Activated naive CD4-positive, alpha-beta T cell treated with anti-CD3 and anti-CD28 coated beads for 36 hours (primary cell): ENCODE measurements around the gene CDCA7. TPM values are rescaled to one million over a fixed set of nuclear protein-coding genes. Genes with fewer than 3 reads are reported as not detected.

Experiments
- CTCF ChIA-PET: fragments of 350-600 bp; sonication (Branson Sonifier 250); formaldehyde crosslinking; loops from one replicate; lab custom pipeline; 2021; ENCODE audit warnings: antibody characterized with exemption; lab: Charles Lee
- DNase-seq: peaks from one replicate; pipeline ENCODE4 v3.0.0-alpha.2; 2020
- H3K27ac Mint-ChIP-seq: one replicate; pipeline ENCODE4 v1.8.0; 2021; ENCODE audit warnings: mild to moderate bottlenecking, mixed read lengths
- H3K27me3 Mint-ChIP-seq: one replicate; pipeline ENCODE4 v1.8.0; 2021; ENCODE audit warnings: low read depth, mixed read lengths
- H3K36me3 Mint-ChIP-seq: one replicate; pipeline ENCODE4 v1.8.0; 2021; ENCODE audit warnings: low read depth, mixed read lengths
- H3K4me1 Mint-ChIP-seq: one replicate; pipeline ENCODE4 v1.8.0; 2021; ENCODE audit warnings: low read depth, mixed read lengths
- H3K4me3 Mint-ChIP-seq: one replicate; pipeline ENCODE4 v1.8.0; 2021; ENCODE audit warnings: mild to moderate bottlenecking, moderate library complexity, mixed read lengths
- H3K9me3 Mint-ChIP-seq: one replicate; pipeline ENCODE4 v1.8.0; 2021; ENCODE audit warnings: mixed read lengths
- intact Hi-C: fragments of 100-400 bp; cut with micrococcal nuclease; formaldehyde crosslinking; loops from one replicate; pipeline ENCODE4 v1.15.1; 2023
- total RNA-seq, 2 experiments: library from RNA; stranded (reverse); gene quantifications; one replicate each; pipeline ENCODE4 v1.2.3, GENCODE V29; 2021

Gene CDCA7
- total RNA-seq, 2 experiments from 2014 or later: 74.0 to 74.7 TPM

- CTCF ChIA-PET: no interaction called here
- Mint-ChIP-seq H3K4me3 (no peak overlapping the region), H3K27me3 (peaks cover 24% of the 10 kb centered on the region), H3K36me3 (peaks cover 3% of the 10 kb centered on the region), H3K27ac (no peak overlapping the region), H3K4me1 (no peaks in the 10 kb centered on the region), H3K9me3 (peaks cover 13% of the 10 kb centered on the region)
- DNase-seq: no peak
- intact Hi-C loops: no loop called here
Observed at GRCh38 chr2:173347305-173348168, 7.1 kb upstream of the CDCA7 start.

- H3K36me3 Mint-ChIP-seq: peaks cover 3% of the 10 kb centered on the region
- no peak overlapping the region for H3K4me3 Mint-ChIP-seq
- peaks cover 13% of the 10 kb centered on the region for H3K9me3 Mint-ChIP-seq
- H3K27me3 Mint-ChIP-seq: peaks cover 36% of the 10 kb centered on the region
- peaks cover 4% of the 10 kb centered on the region for H3K4me1 Mint-ChIP-seq
- CTCF ChIA-PET: interaction anchor here (0.6 kb wide), 1 partner anchor 406 kb away, joined by 3 read pairs; no protein-coding TSS in a partner anchor
- intact Hi-C loops: no loop called here
- DNase-seq: no peak
- H3K27ac Mint-ChIP-seq: no peak overlapping the region
Observed at GRCh38 chr2:173349287-173349686, 5.4 kb upstream of the CDCA7 start.

- CTCF ChIA-PET: no interaction called here
- peaks cover 36% of the 10 kb centered on the region for H3K27me3 Mint-ChIP-seq
- H3K4me1 Mint-ChIP-seq: peaks cover 4% of the 10 kb centered on the region
- peaks cover 12% of the 10 kb centered on the region for H3K9me3 Mint-ChIP-seq
- DNase-seq: no peak
- no peak overlapping the region for H3K4me3 Mint-ChIP-seq
- peaks cover 2% of the 10 kb centered on the region for H3K36me3 Mint-ChIP-seq
- intact Hi-C loops: loop anchor here (5.0 to 10.0 kb wide), 3 partner anchors 126 to 614 kb away; partner anchors contain the start of gene SP3
- no peak overlapping the region for H3K27ac Mint-ChIP-seq
Observed at GRCh38 chr2:173350383-173350782, 4.3 kb upstream of the CDCA7 start.

GRCh38 chr2:173351879-173352278, 2.8 kb upstream of the CDCA7 start:
- Mint-ChIP-seq H3K9me3 (peaks cover 4% of the 10 kb centered on the region), H3K27me3 (peaks cover 47% of the 10 kb centered on the region), H3K4me1 (peaks cover 13% of the 10 kb centered on the region), H3K36me3 (peaks cover 14% of the 10 kb centered on the region), H3K27ac (no peak overlapping the region), H3K4me3 (no peak overlapping the region)
- intact Hi-C loops: loop anchor here (5.0 to 10.0 kb wide), 3 partner anchors 127 to 613 kb away; partner anchors contain the start of gene SP3
- CTCF ChIA-PET: interaction anchor here (0.6 to 1.5 kb wide), 2 partner anchors 12 to 325 kb away, joined by 4 read pairs; no protein-coding TSS in a partner anchor
- no peak for DNase-seq

DNA sequence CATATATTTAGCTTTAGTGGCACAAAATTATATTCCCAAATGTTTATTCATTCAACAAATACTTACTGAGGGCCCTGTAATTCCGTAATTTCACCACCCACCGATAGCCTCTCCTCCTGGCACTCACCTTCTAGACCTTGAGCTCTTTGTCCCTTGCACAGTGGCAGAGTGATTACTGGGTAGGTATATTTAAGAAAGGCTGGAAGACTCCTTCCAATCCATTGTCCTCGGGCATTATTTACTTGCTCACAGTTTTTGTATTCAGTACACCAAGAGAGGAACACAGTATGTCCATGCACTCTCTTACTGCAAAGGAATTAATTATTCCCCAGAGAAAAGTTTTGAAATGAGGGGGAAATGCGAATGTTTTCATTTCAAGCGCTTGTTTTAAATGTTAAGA, 1.1 kb upstream of the CDCA7 start:
- H3K4me1 Mint-ChIP-seq: peaks cover 14% of the 10 kb centered on the region
- peak overlapping the region; percentile 85 for H3K27ac Mint-ChIP-seq
- peak overlapping the region; percentile 83 for H3K4me3 Mint-ChIP-seq

GRCh38 chr2:173354073-173354581, 545 bp upstream of the CDCA7 start:
- CTCF ChIA-PET: interaction anchor here (0.6 kb wide), 2 partner anchors 327 to 1371 kb away, joined by 3 to 7 read pairs; no protein-coding TSS in a partner anchor
- peaks cover 23% of the 10 kb centered on the region for H3K36me3 Mint-ChIP-seq

More for the DNA sequence above, 1.1 kb upstream of the CDCA7 start:
- H3K27me3 Mint-ChIP-seq: peaks cover 50% of the 10 kb centered on the region
- no peak for DNase-seq
- peaks cover 19% of the 10 kb centered on the region for H3K36me3 Mint-ChIP-seq
- intact Hi-C loops: loop anchor here (5.0 to 10.0 kb wide), 3 partner anchors 129 to 611 kb away; partner anchors contain the start of gene SP3
- CTCF ChIA-PET: no interaction called here
- H3K9me3 Mint-ChIP-seq: no peaks in the 10 kb centered on the region

DNA sequence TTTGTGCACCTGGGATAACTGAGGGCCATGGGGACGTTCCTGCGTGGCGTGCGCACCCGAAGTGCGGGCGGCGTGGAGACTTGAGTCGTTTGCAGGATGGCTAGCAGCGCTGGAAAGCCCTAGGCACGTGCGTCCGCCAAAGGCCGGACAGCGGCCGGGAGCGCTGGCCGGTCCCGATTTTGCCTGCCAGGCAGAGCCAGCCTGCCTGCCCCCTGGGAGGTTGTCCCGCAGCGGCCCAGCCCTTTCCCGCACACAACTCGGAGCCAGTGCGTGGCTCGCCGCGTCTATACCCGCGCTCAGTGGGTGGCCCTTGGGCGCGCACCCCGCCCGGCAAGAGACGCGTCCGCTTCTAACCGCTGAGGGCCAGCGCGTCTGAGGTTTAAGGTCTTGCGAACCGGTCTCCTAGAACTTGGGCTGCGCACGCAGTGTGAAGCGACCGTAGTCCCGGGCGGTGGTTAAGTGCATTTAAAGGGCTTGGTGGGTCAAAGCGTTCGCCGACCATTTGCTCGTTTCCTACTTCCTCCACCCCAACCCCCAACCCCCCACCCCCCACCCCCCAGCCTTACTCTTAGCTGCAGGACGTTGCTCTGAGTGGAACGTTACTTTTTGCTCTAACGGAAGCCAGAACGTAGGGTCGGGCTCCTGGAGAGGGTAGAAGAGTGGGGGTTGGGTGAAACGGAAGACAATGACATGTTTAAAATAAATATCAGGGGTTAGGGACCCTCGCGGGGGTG, 627 bp downstream of the CDCA7 start:
- Mint-ChIP-seq H3K27me3 (peaks cover 47% of the 10 kb centered on the region), H3K36me3 (peaks cover 34% of the 10 kb centered on the region), H3K4me1 (peaks cover 14% of the 10 kb centered on the region), H3K9me3 (no peaks in the 10 kb centered on the region), H3K4me3 (peak overlapping the region; percentile 83), H3K27ac (peak overlapping the region; percentile 61)
- peak; percentile 53 for DNase-seq
- CTCF ChIA-PET: no interaction called here
- intact Hi-C loops: loop anchor here (1.0 to 10.0 kb wide), 6 partner anchors 15 to 972 kb away; partner anchors contain the start of genes OLA1 and SP3

More at GRCh38 chr2:173354073-173354581, 545 bp upstream of the CDCA7 start:
- DNase-seq: no peak
- H3K9me3 Mint-ChIP-seq: no peaks in the 10 kb centered on the region
- intact Hi-C loops: loop anchor here (1.0 to 10.0 kb wide), 4 partner anchors 90 to 611 kb away; partner anchors contain the start of gene SP3
- peak overlapping the region; percentile 83 for H3K4me3 Mint-ChIP-seq
- peak overlapping the region; percentile 85 for H3K27ac Mint-ChIP-seq
- peaks cover 52% of the 10 kb centered on the region for H3K27me3 Mint-ChIP-seq
- H3K4me1 Mint-ChIP-seq: peaks cover 14% of the 10 kb centered on the region

DNA sequence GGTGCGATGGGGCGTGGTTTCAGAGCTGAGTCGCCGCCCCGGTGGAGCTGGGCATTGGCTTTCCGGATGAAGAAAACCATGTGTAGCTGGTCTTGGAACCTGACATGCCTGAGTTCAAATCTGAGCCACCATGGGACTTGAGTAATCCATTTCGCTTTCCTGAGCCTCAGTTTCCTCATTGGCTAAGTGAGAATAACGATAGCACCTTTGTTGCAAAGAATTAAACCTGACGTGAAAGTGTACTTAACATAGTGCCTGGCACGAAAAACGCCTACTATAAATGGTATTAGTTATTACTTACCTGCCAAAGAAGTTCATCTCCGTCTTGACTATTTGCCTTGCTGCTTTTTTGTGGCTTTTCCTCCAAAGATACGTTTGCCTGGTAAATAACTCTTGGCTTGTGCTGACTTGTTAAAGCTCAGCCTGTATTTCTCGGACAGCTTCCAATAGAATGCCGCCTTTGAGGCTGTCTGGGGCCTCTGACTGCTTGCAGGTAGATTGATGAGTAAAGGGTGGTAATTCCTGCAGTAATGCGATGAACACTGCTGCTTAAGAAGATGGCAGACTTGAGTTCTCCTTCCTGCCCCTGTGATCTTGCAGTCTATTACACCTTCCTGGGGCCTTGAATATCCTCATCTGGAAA, 1.3 kb downstream of the CDCA7 start:
- H3K36me3 Mint-ChIP-seq: peaks cover 38% of the 10 kb centered on the region
- no peak for DNase-seq
- peaks cover 14% of the 10 kb centered on the region for H3K4me1 Mint-ChIP-seq
- H3K27me3 Mint-ChIP-seq: peaks cover 42% of the 10 kb centered on the region
- intact Hi-C loops: loop anchor here (1.0 to 10.0 kb wide), 6 partner anchors 14 to 971 kb away; partner anchors contain the start of genes OLA1 and SP3
- peak overlapping the region; percentile 83 for H3K4me3 Mint-ChIP-seq
- H3K9me3 Mint-ChIP-seq: no peaks in the 10 kb centered on the region
- H3K27ac Mint-ChIP-seq: no peak overlapping the region
- CTCF ChIA-PET: no interaction called here

DNA sequence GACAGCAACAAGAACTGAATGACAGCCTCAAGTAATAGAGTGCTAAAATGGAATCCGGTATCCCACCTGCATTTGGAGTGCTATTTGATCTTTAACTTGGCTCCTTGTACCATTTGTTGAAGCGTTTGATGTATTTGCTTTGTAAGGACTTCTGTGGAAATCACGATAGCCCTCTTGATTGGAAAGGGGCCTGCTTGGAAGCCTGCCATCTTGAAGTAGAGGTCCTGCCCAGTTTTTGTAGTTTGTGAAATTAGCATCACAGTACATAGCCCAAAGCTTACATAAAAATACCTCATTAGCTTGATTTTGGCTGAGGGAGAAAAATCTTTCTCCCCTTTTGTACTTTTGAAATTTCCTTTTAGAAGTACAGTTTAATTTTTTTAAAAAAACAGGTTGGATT, 2.7 kb downstream of the CDCA7 start:
- Mint-ChIP-seq H3K4me3 (no peak overlapping the region), H3K4me1 (peaks cover 14% of the 10 kb centered on the region), H3K36me3 (peaks cover 43% of the 10 kb centered on the region), H3K27ac (no peak overlapping the region), H3K27me3 (peaks cover 33% of the 10 kb centered on the region), H3K9me3 (no peaks in the 10 kb centered on the region)
- CTCF ChIA-PET: interaction anchor here (0.6 kb wide), 2 partner anchors 21 to 56 kb away, joined by 3 read pairs; no protein-coding TSS in a partner anchor
- intact Hi-C loops: loop anchor here (5.0 to 10.0 kb wide), 3 partner anchors 133 to 970 kb away; partner anchors contain the start of gene SP3
- DNase-seq: no peak

DNA sequence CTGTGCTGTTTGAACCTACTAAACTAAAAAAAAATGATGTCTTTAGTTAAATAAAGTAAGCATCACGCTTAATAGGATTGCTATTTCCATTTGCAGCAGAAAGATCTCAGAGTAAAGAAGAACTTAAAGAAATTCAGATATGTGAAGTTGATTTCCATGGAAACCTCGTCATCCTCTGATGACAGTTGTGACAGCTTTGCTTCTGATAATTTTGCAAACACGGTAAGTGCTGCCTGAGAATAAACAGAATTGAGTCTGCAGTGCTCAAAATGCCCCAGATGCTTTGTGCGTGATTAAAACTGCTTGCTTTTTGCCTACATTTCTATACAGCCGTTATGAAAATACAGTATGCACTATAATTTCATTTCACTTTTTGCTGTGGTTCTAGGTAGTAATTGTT, 3.9 kb downstream of the CDCA7 start:
- Mint-ChIP-seq H3K27me3 (peaks cover 22% of the 10 kb centered on the region), H3K36me3 (peaks cover 51% of the 10 kb centered on the region), H3K9me3 (no peaks in the 10 kb centered on the region), H3K4me3 (no peak overlapping the region), H3K27ac (no peak overlapping the region), H3K4me1 (peaks cover 13% of the 10 kb centered on the region)
- DNase-seq: no peak
- intact Hi-C loops: loop anchor here (5.0 to 10.0 kb wide), 3 partner anchors 134 to 969 kb away; partner anchors contain the start of gene SP3
- CTCF ChIA-PET: interaction anchor here (0.7 kb wide), 1 partner anchor 112 kb away, joined by 3 read pairs; no protein-coding TSS in a partner anchor

DNA sequence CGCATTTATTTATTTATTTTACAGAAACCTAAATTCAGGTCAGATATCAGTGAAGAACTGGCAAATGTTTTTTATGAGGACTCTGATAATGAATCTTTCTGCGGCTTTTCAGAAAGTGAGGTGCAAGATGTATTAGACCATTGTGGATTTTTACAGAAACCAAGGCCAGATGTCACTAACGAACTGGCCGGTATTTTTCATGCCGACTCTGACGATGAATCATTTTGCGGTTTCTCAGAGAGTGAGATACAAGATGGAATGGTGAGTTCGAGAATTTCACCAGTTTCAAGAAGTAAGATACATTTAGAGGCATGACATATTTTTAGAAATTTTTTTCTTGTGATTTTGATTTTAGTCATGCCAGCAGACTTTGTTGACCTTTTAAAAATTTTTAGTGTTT, 4.6 kb downstream of the CDCA7 start:
- H3K4me3 Mint-ChIP-seq: no peak overlapping the region
- no peak overlapping the region for H3K27ac Mint-ChIP-seq
- H3K4me1 Mint-ChIP-seq: peaks cover 10% of the 10 kb centered on the region
- peaks cover 57% of the 10 kb centered on the region for H3K36me3 Mint-ChIP-seq
- H3K27me3 Mint-ChIP-seq: peaks cover 20% of the 10 kb centered on the region
- no peak for DNase-seq
- H3K9me3 Mint-ChIP-seq: no peaks in the 10 kb centered on the region
- intact Hi-C loops: loop anchor here (5.0 to 10.0 kb wide), 3 partner anchors 134 to 968 kb away; partner anchors contain the start of gene SP3
- CTCF ChIA-PET: interaction anchor here (0.7 kb wide), 1 partner anchor 113 kb away, joined by 3 read pairs; no protein-coding TSS in a partner anchor
